ENCODE data around the gene EXTL1. TPM values are rescaled to one million over a fixed set of nuclear protein-coding genes. Genes with fewer than 3 reads are reported as not detected.

EXTL1 gene
- total and polyA plus RNA-seq, 12 donors: 0.91 to 17.0 (median 7.0) TPM

DNA sequence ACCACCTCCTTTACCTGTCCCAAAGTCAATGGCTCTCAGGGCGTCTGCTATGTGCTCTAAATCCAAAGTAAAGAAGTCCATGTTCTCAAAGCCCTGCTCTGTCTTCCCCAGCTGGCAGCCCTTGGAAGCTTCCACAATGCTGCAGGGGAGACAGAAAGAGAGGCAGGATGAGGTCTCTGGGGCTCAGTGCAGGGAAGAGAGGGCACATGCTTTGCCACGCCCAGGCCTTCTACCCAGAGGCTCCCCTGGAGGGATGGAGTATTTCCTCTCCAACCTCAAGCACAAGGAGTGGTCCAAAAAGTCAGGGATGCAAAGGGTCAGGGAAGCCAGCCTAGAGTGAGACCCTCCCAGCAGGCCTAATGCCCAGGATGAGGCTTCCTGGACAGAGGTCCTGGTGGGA lies 35.6 kb downstream of the EXTL1 start:
- TF ChIP-seq CTCF (IDR thresholded peaks at IDR 0.05): no peak
- ATAC-seq (no peak), DNase-seq (no peak)
- H3K4me3 ChIP-seq: no peak overlapping the region
- peaks cover 3 to 76% (median 18%) of the 10 kb centered on the region in 9 donors for H3K4me1 ChIP-seq
- no peak overlapping the region for H3K27ac ChIP-seq
- peaks cover 0 to 98% (median 21%) of the 10 kb centered on the region in 9 donors for H3K36me3 ChIP-seq
- WGBS, 2 donors: 72 to 80% methylated on average over 2 of the region's 2 CpGs
- intact Hi-C loops (cut with DNase I): no loop called here
- no peaks in the 10 kb centered on the region for H3K9me3 ChIP-seq
- peaks cover 0 to 47% (median 0%) of the 10 kb centered on the region in 7 donors for H3K27me3 ChIP-seq

- WGBS, 2 donors: 78 to 79% methylated on average over 5 of the region's 5 CpGs
- H3K4me3 ChIP-seq: no peak overlapping the region
- H3K27ac ChIP-seq: peak overlapping the region in 1 of 10 donors; percentile 8
- H3K36me3 ChIP-seq: peaks cover 0 to 95% (median 14%) of the 10 kb centered on the region in 9 donors
- peaks cover 0 to 38% (median 0%) of the 10 kb centered on the region in 7 donors for H3K27me3 ChIP-seq
- intact Hi-C loops (cut with DNase I): no loop called here
- peaks cover 3 to 71% (median 18%) of the 10 kb centered on the region in 9 donors for H3K4me1 ChIP-seq
- ATAC-seq (no peak), DNase-seq (no peak)
- TF ChIP-seq CTCF (IDR thresholded peaks at IDR 0.05): no peak
- H3K9me3 ChIP-seq: no peaks in the 10 kb centered on the region
These were observed 36.5 kb downstream of the EXTL1 start for GRCh38 chr1:26058052-26058595.

DNA sequence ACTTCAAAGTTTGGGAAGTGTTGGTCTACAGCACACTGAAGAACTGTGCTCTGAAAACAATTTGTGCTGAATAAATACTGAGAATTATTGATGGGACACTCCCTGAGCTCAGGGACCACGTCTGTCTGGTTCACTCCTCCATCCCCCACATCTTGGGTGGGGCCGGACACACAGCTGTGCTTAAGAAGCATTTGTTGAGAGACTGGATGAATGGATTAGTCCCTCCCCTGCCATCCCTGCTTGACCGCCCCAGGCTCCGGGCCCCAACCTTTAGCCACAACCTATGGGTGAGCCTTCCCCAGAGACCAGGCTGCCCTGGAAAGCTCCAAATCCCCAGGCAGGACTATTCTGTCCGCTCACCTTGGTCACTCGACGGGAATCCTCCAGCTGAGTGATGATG lies 38.3 kb downstream of the EXTL1 start:
- ATAC-seq (no peak), DNase-seq (no peak)
- Histone ChIP-seq H3K36me3 (peaks cover 0 to 95% (median 4%) of the 10 kb centered on the region in 9 donors), H3K27ac (peak overlapping the region in 6 of 10 donors; percentile 13 to 99 (median 92)), H3K4me3 (peak overlapping the region in 1 of 10 donors; percentile 69), H3K27me3 (peaks cover 0 to 23% (median 0%) of the 10 kb centered on the region in 7 donors), H3K4me1 (peaks cover 3 to 56% (median 12%) of the 10 kb centered on the region in 9 donors), H3K9me3 (no peaks in the 10 kb centered on the region)
- 46 to 50% methylated on average over 7 of the region's 7 CpGs for WGBS, 2 donors
- no peak for TF ChIP-seq CTCF (IDR thresholded peaks at IDR 0.05)
- intact Hi-C loops (cut with DNase I): no loop called here

GRCh38 chr1:26060832-26061574 lies 39.4 kb downstream of the EXTL1 start:
- Histone ChIP-seq H3K27ac (peak overlapping the region in 7 of 10 donors; percentile 12 to 99 (median 91)), H3K4me1 (peaks cover 3 to 46% (median 12%) of the 10 kb centered on the region in 9 donors), H3K27me3 (peaks cover 0 to 13% (median 0%) of the 10 kb centered on the region in 7 donors), H3K36me3 (peaks cover 0 to 93% (median 4%) of the 10 kb centered on the region in 9 donors), H3K4me3 (peak overlapping the region in 4 of 10 donors; percentile 2 to 69 (median 22)), H3K9me3 (no peaks in the 10 kb centered on the region)
- DNase-seq (peak in 1 of 2 donors; percentile 48), ATAC-seq (peak; percentile 32 to 82 (median 58))
- intact Hi-C loops (cut with DNase I): no loop called here
- WGBS, 2 donors: 40 to 51% methylated on average over 12 of the region's 12 CpGs
- TF ChIP-seq CTCF (IDR thresholded peaks at IDR 0.05): no peak

All from heart right ventricle (tissue), 16 donors.